ENCODE measurements around the gene IRAK2.
A peak's percentile ranks its signal among the peaks of the same experiment; 100 is the strongest.
"Not testable (repeated sequence)": the region's sequence is repeated elsewhere in the genome, so short reads cannot be mapped to it uniquely, and the experiment has no call there.

The IRAK2 gene

GRCh38 chr3:10164201-10164545 is 546 bp upstream of the IRAK2 start:
- not testable (repeated sequence) for H2BK120ac ChIP-seq (ENCODE audit: insufficient read depth, low read length, poor library complexity)
- WGBS (ENCODE audit: extremely low coverage, insufficient coverage, insufficient read length), result no CpG with 5 or more reads among the region's 12 CpGs

GRCh38 chr3:10166213-10166604 is 1.5 kb downstream of the IRAK2 start:
- Histone ChIP-seq H3K14ac (ENCODE audit: low read length) (no peak overlapping the region), H2BK12ac (ENCODE audit: low read length) (peak overlapping the region; percentile 74), H4K8ac (ENCODE audit: low read depth, low read length) (no peak overlapping the region), H3K27me3 (ENCODE audit: insufficient read depth, low read length) (no peaks in the 10 kb centered on the region), H3K36me3 (ENCODE audit: control insufficient read depth in 1 of 2, insufficient read depth in 2 of 2, low read length in 2 of 2) (peaks cover 2 to 3% of the 10 kb centered on the region in 2 experiments), H3K4me2 (ENCODE audit: low read length) (no peak overlapping the region), H3K4me1 (ENCODE audit: control insufficient read depth in 1 of 2, insufficient read depth in 2 of 2, low read length in 2 of 2) (peaks cover 9% of the 10 kb centered on the region in 2 experiments), H4K91ac (ENCODE audit: low read depth, low read length) (peak overlapping the region; percentile 29), H3K4me3 (ENCODE audit: low read depth, low read length) (no peak overlapping the region), H4K12ac (ENCODE audit: low read depth, low read length) (no peak overlapping the region), H2BK120ac (ENCODE audit: insufficient read depth, low read length, poor library complexity) (no peak overlapping the region), H3K4ac (ENCODE audit: low read depth, low read length) (peak overlapping the region; percentile 68), H3K23ac (ENCODE audit: low read length) (no peak overlapping the region), H3K79me1 (ENCODE audit: low read length) (peaks cover 10% of the 10 kb centered on the region), H3K18ac (ENCODE audit: low read length) (no peak overlapping the region), H3K9me3 (ENCODE audit: insufficient read depth, low read depth, low read length) (peaks cover 11% of the 10 kb centered on the region), H2BK5ac (ENCODE audit: low read depth, low read length, poor library complexity) (no peak overlapping the region), H2AFZ (ENCODE audit: insufficient read depth, low read length, poor library complexity) (no peak overlapping the region), H3K79me2 (ENCODE audit: control insufficient read depth, insufficient read depth, low read length, poor library complexity) (peaks cover 4% of the 10 kb centered on the region), H3K27ac (ENCODE audit: low read depth, low read length) (no peak overlapping the region), H3K9ac (ENCODE audit: low read length) (no peak overlapping the region), H2AK5ac (ENCODE audit: low read length) (peak overlapping the region; percentile 87)
- no peak for DNase-seq
- WGBS (ENCODE audit: extremely low coverage, insufficient coverage, insufficient read length), result no CpG with 5 or more reads among the region's 5 CpGs

More at GRCh38 chr3:10164201-10164545, 546 bp upstream of the IRAK2 start:
- H3K9me3 ChIP-seq (ENCODE audit: insufficient read depth, low read depth, low read length); H3K79me2 ChIP-seq (ENCODE audit: control insufficient read depth, insufficient read depth, low read length, poor library complexity); H3K36me3 ChIP-seq (ENCODE audit: control insufficient read depth in 1 of 2, insufficient read depth in 2 of 2, low read length in 2 of 2); H4K8ac ChIP-seq (ENCODE audit: low read depth, low read length); H3K27ac ChIP-seq (ENCODE audit: low read depth, low read length); H3K4me3 ChIP-seq (ENCODE audit: low read depth, low read length); H3K23ac ChIP-seq (ENCODE audit: low read length); DNase-seq; H3K18ac ChIP-seq (ENCODE audit: low read length); H4K12ac ChIP-seq (ENCODE audit: low read depth, low read length); H3K27me3 ChIP-seq (ENCODE audit: insufficient read depth, low read length); H2BK5ac ChIP-seq (ENCODE audit: low read depth, low read length, poor library complexity); H3K79me1 ChIP-seq (ENCODE audit: low read length); H3K14ac ChIP-seq (ENCODE audit: low read length); H3K4ac ChIP-seq (ENCODE audit: low read depth, low read length); H4K91ac ChIP-seq (ENCODE audit: low read depth, low read length); H3K9ac ChIP-seq (ENCODE audit: low read length); H3K4me1 ChIP-seq (ENCODE audit: control insufficient read depth in 1 of 2, insufficient read depth in 2 of 2, low read length in 2 of 2); H2AK5ac ChIP-seq (ENCODE audit: low read length); H2AFZ ChIP-seq (ENCODE audit: insufficient read depth, low read length, poor library complexity): not testable (repeated sequence)
- H2BK12ac ChIP-seq (ENCODE audit: low read length), result peak overlapping the region; percentile 32
- H3K4me2 ChIP-seq (ENCODE audit: low read length), result peak overlapping the region; percentile 89

GRCh38 chr3:10169000-10169496 is 4.3 kb downstream of the IRAK2 start:
- Histone ChIP-seq H3K27me3 (ENCODE audit: insufficient read depth, low read length) (no peaks in the 10 kb centered on the region), H3K9me3 (ENCODE audit: insufficient read depth, low read depth, low read length) (peaks cover 11% of the 10 kb centered on the region), H4K12ac (ENCODE audit: low read depth, low read length) (no peak overlapping the region), H3K23ac (ENCODE audit: low read length) (no peak overlapping the region), H2BK120ac (ENCODE audit: insufficient read depth, low read length, poor library complexity) (no peak overlapping the region), H3K18ac (ENCODE audit: low read length) (no peak overlapping the region), H2BK5ac (ENCODE audit: low read depth, low read length, poor library complexity) (no peak overlapping the region), H2BK12ac (ENCODE audit: low read length) (no peak overlapping the region), H3K27ac (ENCODE audit: low read depth, low read length) (peak overlapping the region; percentile 48), H3K79me1 (ENCODE audit: low read length) (peaks cover 10% of the 10 kb centered on the region), H3K79me2 (ENCODE audit: control insufficient read depth, insufficient read depth, low read length, poor library complexity) (peaks cover 4% of the 10 kb centered on the region), H2AK5ac (ENCODE audit: low read length) (no peak overlapping the region), H3K14ac (ENCODE audit: low read length) (no peak overlapping the region), H3K4me3 (ENCODE audit: low read depth, low read length) (no peak overlapping the region), H2AFZ (ENCODE audit: insufficient read depth, low read length, poor library complexity) (no peak overlapping the region), H4K8ac (ENCODE audit: low read depth, low read length) (no peak overlapping the region), H3K4ac (ENCODE audit: low read depth, low read length) (no peak overlapping the region), H3K36me3 (ENCODE audit: control insufficient read depth in 1 of 2, insufficient read depth in 2 of 2, low read length in 2 of 2) (peaks cover 2 to 3% of the 10 kb centered on the region in 2 experiments), H3K4me2 (ENCODE audit: low read length) (no peak overlapping the region), H3K4me1 (ENCODE audit: control insufficient read depth in 1 of 2, insufficient read depth in 2 of 2, low read length in 2 of 2) (peaks cover 12 to 15% of the 10 kb centered on the region in 2 experiments), H3K9ac (ENCODE audit: low read length) (no peak overlapping the region), H4K91ac (ENCODE audit: low read depth, low read length) (no peak overlapping the region)
- DNase-seq, result peak; percentile 54 to 63
- no CpG with 5 or more reads among the region's 8 CpGs for WGBS (ENCODE audit: extremely low coverage, insufficient coverage, insufficient read length)

GRCh38 chr3:10170915-10171478 is 6.3 kb downstream of the IRAK2 start:
- H2AK5ac ChIP-seq (ENCODE audit: low read length), result no peak overlapping the region
- H3K4me1 ChIP-seq (ENCODE audit: control insufficient read depth in 1 of 2, insufficient read depth in 2 of 2, low read length in 2 of 2), result peaks cover 12% of the 10 kb centered on the region in 2 experiments
- no peak overlapping the region for H3K18ac ChIP-seq (ENCODE audit: low read length)
- H4K12ac ChIP-seq (ENCODE audit: low read depth, low read length), result no peak overlapping the region
- no peak overlapping the region for H3K14ac ChIP-seq (ENCODE audit: low read length)
- H3K23ac ChIP-seq (ENCODE audit: low read length), result no peak overlapping the region
- H2BK120ac ChIP-seq (ENCODE audit: insufficient read depth, low read length, poor library complexity), result no peak overlapping the region
- WGBS (ENCODE audit: extremely low coverage, insufficient coverage, insufficient read length), result no CpG with 5 or more reads among the region's 13 CpGs
- no peak overlapping the region for H2BK12ac ChIP-seq (ENCODE audit: low read length)
- H3K79me2 ChIP-seq (ENCODE audit: control insufficient read depth, insufficient read depth, low read length, poor library complexity), result no peaks in the 10 kb centered on the region
- H3K27me3 ChIP-seq (ENCODE audit: insufficient read depth, low read length), result no peaks in the 10 kb centered on the region
- no peak overlapping the region for H2AFZ ChIP-seq (ENCODE audit: insufficient read depth, low read length, poor library complexity)
- H3K79me1 ChIP-seq (ENCODE audit: low read length), result peaks cover 5% of the 10 kb centered on the region
- DNase-seq, result no peak
- H3K9ac ChIP-seq (ENCODE audit: low read length), result no peak overlapping the region
- no peak overlapping the region for H3K4me2 ChIP-seq (ENCODE audit: low read length)
- no peak overlapping the region for H4K91ac ChIP-seq (ENCODE audit: low read depth, low read length)
- H3K4me3 ChIP-seq (ENCODE audit: low read depth, low read length), result no peak overlapping the region
- no peak overlapping the region for H4K8ac ChIP-seq (ENCODE audit: low read depth, low read length)
- H3K36me3 ChIP-seq (ENCODE audit: control insufficient read depth in 1 of 2, insufficient read depth in 2 of 2, low read length in 2 of 2), result peaks cover 2 to 3% of the 10 kb centered on the region in 2 experiments
- no peak overlapping the region for H3K27ac ChIP-seq (ENCODE audit: low read depth, low read length)
- H3K4ac ChIP-seq (ENCODE audit: low read depth, low read length), result no peak overlapping the region
- H3K9me3 ChIP-seq (ENCODE audit: insufficient read depth, low read depth, low read length), result peaks cover 9% of the 10 kb centered on the region
- H2BK5ac ChIP-seq (ENCODE audit: low read depth, low read length, poor library complexity), result no peak overlapping the region
